Stimulated activated CD8-positive, alpha-beta memory T cell treated with anti-CD3 and anti-CD28 coated beads, Interleukin-15, amount 100 ng/mL, for 1 hour (primary cell): Measurements from ENCODE around the gene SLC46A2.

Experiments used
- DNase-seq: peaks from one replicate; pipeline ENCODE4 v3.0.0-alpha.2; 2020; ENCODE audit warnings: low read depth

SLC46A2 gene

GRCh38 chr9:112858625-112859147 lies 32.0 kb downstream of the SLC46A2 start:
- no peak for DNase-seq

DNA sequence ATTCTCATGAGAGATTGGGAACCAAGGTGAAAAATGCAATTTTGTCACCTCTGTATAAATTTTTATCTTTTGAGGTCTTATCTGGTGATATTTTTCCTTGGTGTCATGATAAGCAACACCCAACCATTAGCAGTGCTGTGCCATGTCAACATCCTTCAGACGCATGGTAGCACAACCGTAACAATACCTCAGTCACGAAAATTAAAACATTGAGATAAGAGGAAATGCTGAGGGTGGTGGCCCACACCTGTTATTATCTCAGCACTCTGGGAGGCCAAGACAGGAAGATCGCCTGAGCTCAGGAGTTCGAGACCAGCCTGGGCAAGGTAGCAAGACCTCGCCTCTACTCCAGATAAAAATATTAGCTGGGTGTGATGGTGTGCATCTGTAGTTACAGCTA lies 32.7 kb downstream of the SLC46A2 start:
- no peak for DNase-seq

- DNase-seq: no peak
These were observed 33.8 kb downstream of the SLC46A2 start for GRCh38 chr9:112856843-112857242.

DNA sequence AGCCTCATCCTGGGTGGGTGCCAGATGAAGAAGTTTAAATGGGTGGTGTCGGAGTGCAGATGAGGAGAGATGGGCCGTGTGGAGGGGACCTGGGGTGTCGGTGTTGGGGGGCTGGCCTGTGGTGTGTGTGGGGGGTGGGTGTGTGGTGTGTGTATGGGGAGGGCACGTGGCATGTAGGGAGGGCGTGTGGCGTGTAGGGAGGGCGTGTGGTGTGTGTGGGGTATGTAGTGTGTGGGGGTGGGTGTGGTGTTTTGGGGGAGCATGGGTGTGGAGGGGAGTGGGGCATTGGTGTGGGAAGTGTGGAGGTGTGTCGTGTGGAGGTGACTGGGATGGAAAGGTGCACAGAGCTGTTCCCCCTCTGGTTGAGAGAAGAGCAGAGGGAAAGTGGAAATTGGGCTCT lies 34.5 kb downstream of the SLC46A2 start:
- DNase-seq: no peak

GRCh38 chr9:112854657-112855056 lies 36.0 kb downstream of the SLC46A2 start:
- no peak for DNase-seq

DNA sequence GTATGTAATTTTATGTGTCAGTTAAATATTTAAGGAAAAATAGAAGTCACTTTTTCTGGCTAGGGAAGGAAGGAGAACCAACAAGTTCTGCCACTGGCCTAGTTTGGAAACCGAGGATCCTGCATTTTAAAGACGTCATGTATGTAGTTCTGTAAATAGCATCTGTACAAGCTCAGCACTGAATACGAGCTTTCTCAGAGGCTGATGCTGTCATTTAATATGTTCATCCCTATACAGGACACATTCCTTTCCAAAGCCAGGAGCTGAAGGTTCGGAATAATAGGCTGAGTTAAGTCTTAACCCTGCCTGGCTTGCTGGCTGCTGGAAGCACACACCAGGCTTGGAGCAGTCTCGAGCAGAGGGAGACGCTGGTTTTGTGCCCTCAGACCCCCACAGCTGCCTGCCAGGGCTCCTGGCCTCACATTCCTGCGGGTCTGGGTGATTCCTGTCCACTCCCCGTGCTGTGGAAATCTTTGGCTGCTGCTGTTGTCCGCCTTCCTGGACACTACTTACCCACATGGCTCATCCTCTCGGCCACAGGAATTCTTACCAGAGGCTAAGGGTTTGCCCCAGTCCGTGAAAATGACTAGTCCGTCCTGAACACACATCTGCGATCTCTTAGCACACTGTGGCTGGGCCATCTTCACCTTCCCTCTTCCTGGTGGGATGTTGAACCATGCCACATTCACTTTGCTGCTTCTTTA lies 36.6 kb downstream of the SLC46A2 start:
- DNase-seq: no peak

GRCh38 chr9:112852741-112853504 lies 37.8 kb downstream of the SLC46A2 start:
- DNase-seq: no peak

DNA sequence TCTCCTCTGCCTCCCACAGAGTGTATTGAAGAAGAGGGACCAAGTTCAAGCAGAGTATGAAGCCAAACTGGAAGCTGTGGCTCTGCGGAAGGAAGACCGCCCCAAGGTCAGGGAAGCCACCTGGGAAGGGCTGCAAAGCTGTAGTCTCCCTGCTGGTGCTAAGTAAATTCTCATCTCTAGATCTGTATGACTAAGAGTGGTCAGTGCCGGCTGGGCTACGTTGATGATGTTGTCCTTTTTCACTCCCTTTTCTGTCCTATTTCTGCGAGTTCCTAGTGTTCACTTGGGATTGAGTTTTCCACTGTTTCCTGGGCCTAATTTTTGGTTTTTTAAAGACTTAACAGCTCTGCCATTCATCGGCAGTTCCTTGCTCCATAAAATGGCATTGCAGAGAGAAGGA lies 39.8 kb downstream of the SLC46A2 start:
- no peak for DNase-seq

GRCh38 chr9:112849363-112849922 lies 41.2 kb downstream of the SLC46A2 start:
- DNase-seq: no peak

DNA sequence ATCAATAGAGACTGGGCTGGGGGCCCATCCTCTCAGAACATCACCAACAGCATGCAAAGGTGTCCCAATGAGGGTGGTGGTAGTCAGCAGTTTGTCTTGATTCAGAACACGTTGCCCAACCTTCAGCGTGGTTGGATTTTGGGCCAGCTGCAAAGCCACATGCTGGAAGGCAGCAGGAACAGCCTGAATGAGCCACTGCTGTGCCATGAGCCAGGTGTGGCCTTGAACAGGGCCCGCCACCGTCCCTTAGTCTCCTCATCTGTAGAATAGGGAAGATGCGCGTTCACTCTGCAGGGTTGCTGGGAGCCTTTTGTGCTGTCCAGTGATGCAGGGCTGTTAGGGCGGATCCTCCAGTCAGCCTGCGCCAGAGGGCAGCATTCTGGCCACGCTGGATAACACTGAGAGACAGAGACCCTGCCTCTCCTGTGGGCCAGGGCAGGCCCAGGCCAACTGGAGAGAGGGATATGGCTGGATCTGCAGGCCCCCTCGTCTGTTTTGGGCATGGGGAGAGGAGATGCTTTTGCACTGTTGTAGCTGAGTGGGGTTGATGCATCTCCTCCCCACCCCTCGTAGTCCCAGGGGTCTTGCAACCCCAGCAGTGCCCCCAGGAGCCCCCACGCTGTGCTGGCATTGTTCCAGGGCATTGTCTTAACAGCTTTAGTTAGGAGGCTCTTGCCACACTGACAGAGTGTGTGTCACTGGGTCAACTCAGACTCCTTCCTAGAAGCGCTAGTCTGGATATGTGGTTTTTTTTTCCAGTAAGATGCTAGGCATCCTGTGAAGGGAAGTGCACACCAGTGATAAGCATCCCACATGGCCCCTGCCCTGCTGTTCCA lies 42.1 kb downstream of the SLC46A2 start:
- no peak for DNase-seq

- no peak for DNase-seq
These were observed 43.9 kb downstream of the SLC46A2 start for GRCh38 chr9:112846528-112847488.

DNA sequence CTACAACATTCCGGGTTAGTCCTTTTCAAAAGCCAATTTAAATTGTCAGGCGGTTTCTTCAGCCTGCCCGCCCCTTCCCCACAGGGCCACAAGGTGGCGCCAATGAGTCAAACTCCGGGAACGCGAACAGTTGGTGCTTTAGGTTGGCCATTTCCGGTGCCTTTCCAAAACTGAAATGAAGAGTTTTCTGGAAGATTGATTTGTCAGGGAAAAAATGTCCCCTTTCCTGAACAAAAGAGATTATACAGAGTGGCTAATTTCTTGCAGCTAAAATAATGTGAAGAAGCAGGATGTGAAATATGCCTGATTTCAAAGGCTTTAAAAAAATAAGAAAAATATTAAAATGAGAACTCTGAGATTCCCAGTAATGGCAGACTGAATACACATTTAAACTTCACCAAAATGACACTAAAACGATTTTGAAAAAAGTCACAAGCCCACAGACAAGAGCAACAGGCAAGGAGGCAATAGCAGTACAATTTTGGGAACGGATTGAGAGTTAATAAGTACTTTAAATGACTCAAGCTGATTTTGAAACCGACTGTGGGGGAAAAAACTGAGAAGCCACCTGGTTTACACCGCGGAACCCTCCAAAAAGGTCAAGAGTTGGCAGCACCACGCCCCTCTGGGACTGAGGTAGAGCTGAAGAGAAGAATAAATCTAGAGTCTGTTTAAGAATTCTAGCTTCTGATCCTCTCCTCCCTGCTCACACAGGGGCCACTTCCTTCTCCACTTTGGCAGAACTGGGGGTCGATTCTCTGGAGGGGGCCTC lies 45.7 kb downstream of the SLC46A2 start:
- DNase-seq: peak; percentile 56

DNA sequence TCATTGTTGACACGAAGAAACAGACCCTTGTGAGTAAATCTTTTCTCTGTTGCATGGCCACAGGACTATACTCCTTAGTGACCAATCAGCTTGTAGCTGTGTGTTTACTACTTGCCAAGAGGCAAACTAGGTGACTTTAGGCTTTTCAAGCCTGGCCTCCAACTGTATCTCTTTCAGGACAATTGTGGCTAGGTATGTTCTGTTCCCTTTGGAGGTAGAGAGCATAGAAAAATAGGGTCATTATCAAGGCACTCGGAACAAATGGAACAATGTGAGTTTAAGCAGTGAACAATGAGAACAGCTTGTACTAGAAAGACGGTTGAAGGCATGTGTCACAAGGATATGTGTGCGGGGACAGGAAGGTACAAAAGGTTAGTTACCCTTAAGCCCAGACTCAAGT lies 48.1 kb downstream of the SLC46A2 start:
- no peak for DNase-seq

- DNase-seq: no peak
These were observed 49.4 kb downstream of the SLC46A2 start for GRCh38 chr9:112841261-112841660.

- DNase-seq: no peak
These were observed 51.3 kb downstream of the SLC46A2 start for GRCh38 chr9:112839331-112839730.

GRCh38 chr9:112838342-112838741 lies 52.3 kb downstream of the SLC46A2 start:
- DNase-seq: no peak

DNA sequence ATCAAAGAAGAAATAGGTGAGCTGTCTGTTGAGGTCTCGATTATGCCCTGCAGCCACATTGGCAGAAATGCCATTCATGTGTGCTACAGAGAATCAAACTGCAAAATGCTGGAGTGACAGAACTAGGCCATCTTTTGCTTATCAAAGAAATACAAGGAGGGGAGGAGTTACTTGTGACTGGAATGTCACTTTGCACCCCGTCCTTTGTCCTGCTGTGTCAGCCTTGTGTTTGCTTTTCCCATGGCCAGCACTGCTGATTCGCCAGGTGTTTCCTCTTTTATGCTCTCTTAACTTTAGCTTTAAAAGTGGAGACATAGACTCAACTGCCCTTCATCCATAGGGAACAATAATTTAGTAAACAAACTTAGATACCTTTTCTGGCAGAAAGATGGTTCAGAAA lies 54.3 kb downstream of the SLC46A2 start:
- DNase-seq: no peak

- no peak for DNase-seq
These were observed 57.6 kb downstream of the SLC46A2 start for GRCh38 chr9:112833081-112833480.

DNA sequence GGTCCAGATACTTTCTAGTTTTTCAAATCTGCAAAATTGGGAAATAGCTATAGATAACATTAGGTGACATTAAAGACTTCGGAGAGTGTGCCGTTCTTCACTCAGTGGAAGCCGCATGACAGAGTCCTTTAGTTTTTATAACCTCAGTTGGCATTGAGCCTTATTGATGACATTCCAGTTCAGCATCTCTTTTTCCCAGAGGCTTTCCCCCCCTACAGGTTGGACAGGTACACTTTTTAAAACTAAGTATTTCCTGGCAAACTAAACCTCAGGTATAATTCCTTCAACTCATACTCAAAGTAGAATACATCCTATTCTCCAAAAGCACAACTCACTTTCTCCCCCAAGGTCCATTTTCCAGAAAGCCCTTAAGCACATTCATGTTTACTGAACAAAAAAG lies 58.7 kb downstream of the SLC46A2 start:
- DNase-seq: no peak

DNA sequence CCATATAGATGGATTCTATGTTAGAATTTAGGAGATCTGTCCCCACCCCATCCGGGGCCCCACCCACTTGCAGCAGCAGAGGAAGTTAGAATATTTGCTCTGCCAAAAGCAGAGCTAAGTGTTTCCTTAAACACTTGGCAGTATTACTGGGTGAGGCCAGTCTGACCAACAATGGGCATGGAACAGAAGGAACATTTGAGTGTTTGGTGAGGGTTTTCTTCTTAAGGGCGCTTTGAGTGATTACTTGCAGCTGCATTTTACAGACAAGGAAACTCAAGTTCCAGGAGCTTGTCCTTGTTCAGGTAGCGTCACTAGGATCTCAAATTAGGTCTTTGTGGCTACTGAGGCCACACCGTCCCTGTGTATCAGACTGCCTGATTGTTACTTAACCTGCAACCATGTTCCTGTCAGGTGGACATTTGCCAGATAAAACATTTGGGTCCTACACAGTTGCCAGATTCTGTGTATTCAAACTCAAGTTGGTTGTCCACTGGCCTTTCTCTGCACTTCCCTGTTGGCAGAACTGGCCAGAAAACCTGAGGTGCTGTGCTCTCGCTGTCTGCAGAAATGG lies 59.3 kb downstream of the SLC46A2 start:
- no peak for DNase-seq
